Esophagus (tissue), 2 donors: Measurements from ENCODE around the gene KIRREL3. TPM values are rescaled to one million over a fixed set of nuclear protein-coding genes. Genes with fewer than 3 reads are reported as not detected.

Experiments
- H3K27ac ChIP-seq, 2 donors: one replicate each; pipeline ENCODE4 v1.5.1; 2013; ENCODE audit warnings: low read depth in 2 of 2, mild to moderate bottlenecking in 2 of 2, inconsistent platforms in 1 of 2, low read length in 1 of 2, moderate library complexity in 1 of 2
- H3K27me3 ChIP-seq, 2 donors: one replicate each; pipeline ENCODE4 v1.6.1; 2013; ENCODE audit warnings: low read length in 2 of 2, control low read depth in 1 of 2, mild to moderate bottlenecking in 1 of 2; ENCODE audit not compliant: insufficient read depth in 2 of 2, control insufficient read depth in 1 of 2
- H3K36me3 ChIP-seq, 2 donors: one replicate each; pipeline ENCODE4 v1.6.1; 2013; ENCODE audit warnings: low read length in 1 of 2; ENCODE audit not compliant: control insufficient read depth in 2 of 2, insufficient read depth in 2 of 2
- H3K4me1 ChIP-seq, 2 donors: one replicate each; pipeline ENCODE4 v1.6.1; 2013; ENCODE audit warnings: low read length in 1 of 2; ENCODE audit not compliant: control insufficient read depth in 2 of 2, insufficient read depth in 2 of 2
- H3K4me3 ChIP-seq, 2 donors: one replicate each; pipeline ENCODE4 v1.5.1; 2013; ENCODE audit warnings: low read length in 2 of 2, mild to moderate bottlenecking in 2 of 2, low read depth in 1 of 2, moderate library complexity in 1 of 2
- H3K9me3 ChIP-seq, 2 donors: one replicate each; pipeline ENCODE4 v1.6.1; 2013; ENCODE audit warnings: mild to moderate bottlenecking in 2 of 2, low read depth in 1 of 2, low read length in 1 of 2, moderate library complexity in 1 of 2; ENCODE audit not compliant: control insufficient read depth in 2 of 2, insufficient read depth in 1 of 2
- WGBS, 2 donors: extraction: QIAGEN DNeasy Blood & Tissue Kit; methylation state at CpG; one replicate each; pipeline ENCODE4 v1.1.7; 2013; 5-methylcytosine and 5-hydroxymethylcytosine counted together
- polyA plus RNA-seq, 2 donors: library from polyadenylated mRNA; stranded (reverse); fragments of 200-250 nt; gene quantifications; one replicate each; pipeline ENCODE4 v1.2.3, GENCODE V29; 2013
- donor health status: healthy with polysubstance abuse.
- donor health status: Bipolar disorder and iron deficiency.

Gene KIRREL3
- polyA plus RNA-seq, 2 donors = 0.05 to 0.12 TPM

- Histone ChIP-seq H3K27ac (no peak overlapping the region), H3K9me3 (no peaks in the 10 kb centered on the region), H3K4me1 (no peaks in the 10 kb centered on the region), H3K4me3 (no peak overlapping the region), H3K27me3 (no peaks in the 10 kb centered on the region), H3K36me3 (no peaks in the 10 kb centered on the region)
- 79 to 82% methylated on average over 19 of the region's 19 CpGs for WGBS, 2 donors
Measured at GRCh38 chr11:126683766-126684728, 316.5 kb downstream of the KIRREL3 start.

DNA sequence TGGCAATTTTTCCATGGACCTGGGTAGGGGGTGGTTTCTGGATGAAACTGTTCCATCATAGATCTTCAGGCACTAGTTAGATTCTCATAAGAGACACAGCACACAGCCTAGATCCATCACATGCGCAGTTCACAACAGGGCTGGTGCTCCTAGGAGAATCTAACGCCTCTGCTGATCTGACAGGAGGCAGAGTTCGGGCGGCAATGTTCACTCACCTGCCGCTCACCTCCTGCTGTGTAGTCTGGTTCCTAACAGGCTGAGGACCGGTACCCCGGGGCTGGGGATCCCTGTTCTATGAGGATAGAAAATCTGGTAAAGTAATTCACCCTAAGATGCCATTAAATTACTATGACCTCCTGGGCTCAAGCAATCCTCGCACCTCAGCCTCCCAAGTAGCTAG is 318.0 kb downstream of the KIRREL3 start:
- Histone ChIP-seq H3K36me3 (no peaks in the 10 kb centered on the region), H3K27me3 (no peaks in the 10 kb centered on the region), H3K9me3 (peaks cover 0 to 2% of the 10 kb centered on the region in 2 donors), H3K4me3 (no peak overlapping the region), H3K27ac (no peak overlapping the region), H3K4me1 (no peaks in the 10 kb centered on the region)
- 87 to 89% methylated on average over 8 of the region's 8 CpGs for WGBS, 2 donors

DNA sequence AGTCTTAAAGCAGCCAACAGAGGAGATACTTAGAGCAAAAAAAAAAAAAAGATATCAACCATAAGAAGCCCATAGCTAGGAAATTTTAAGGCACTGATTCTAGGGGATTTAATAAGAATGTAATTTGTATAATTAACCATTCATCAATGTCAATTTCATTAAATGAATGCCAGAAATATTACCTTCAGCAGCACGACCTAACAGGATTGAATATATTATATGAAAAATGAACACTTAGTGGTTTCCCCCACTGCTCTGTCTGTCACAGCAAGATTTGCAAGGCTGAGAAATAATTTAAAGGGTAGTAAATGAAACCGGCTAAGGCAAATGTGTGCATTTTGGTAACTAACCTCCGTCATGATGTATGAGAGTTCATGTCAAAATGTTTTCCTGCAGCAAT is 319.9 kb downstream of the KIRREL3 start:
- H3K36me3 ChIP-seq = no peaks in the 10 kb centered on the region
- H3K4me1 ChIP-seq = no peaks in the 10 kb centered on the region
- 21 to 24% methylated on average over 3 of the region's 3 CpGs for WGBS, 2 donors
- no peaks in the 10 kb centered on the region for H3K27me3 ChIP-seq
- H3K9me3 ChIP-seq = peaks cover 0 to 2% of the 10 kb centered on the region in 2 donors
- H3K27ac ChIP-seq = no peak overlapping the region
- no peak overlapping the region for H3K4me3 ChIP-seq

GRCh38 chr11:126680131-126680530 is 320.4 kb downstream of the KIRREL3 start:
- Histone ChIP-seq H3K4me3 (no peak overlapping the region), H3K27ac (no peak overlapping the region), H3K4me1 (no peaks in the 10 kb centered on the region), H3K27me3 (no peaks in the 10 kb centered on the region), H3K9me3 (peaks cover 0 to 2% of the 10 kb centered on the region in 2 donors), H3K36me3 (no peaks in the 10 kb centered on the region)
- WGBS, 2 donors = 54 to 66% methylated on average over 4 of the region's 4 CpGs

DNA sequence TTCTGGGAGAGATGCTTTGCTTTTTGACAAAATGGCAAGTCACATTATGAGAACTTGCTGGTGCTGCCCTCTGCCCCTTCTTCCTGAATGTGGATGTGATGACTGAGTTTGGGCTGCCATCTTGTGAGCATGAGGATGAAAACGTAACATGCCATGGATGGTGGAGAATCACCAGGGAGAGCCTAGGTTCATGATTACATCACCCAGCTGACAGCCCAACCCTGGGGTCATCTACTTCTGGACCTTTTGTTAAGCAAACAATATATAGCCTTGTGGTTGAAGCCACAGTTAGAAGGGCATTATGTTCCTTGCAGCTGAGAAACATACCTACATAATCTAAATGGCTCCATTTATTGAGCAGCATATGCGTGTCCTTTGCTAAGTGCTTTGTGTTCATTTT is 321.5 kb downstream of the KIRREL3 start:
- peaks cover 0 to 2% of the 10 kb centered on the region in 2 donors for H3K9me3 ChIP-seq
- H3K4me3 ChIP-seq = no peak overlapping the region
- H3K36me3 ChIP-seq = no peaks in the 10 kb centered on the region
- no peak overlapping the region for H3K27ac ChIP-seq
- no peaks in the 10 kb centered on the region for H3K27me3 ChIP-seq
- no peaks in the 10 kb centered on the region for H3K4me1 ChIP-seq
- 44 to 51% methylated on average over 2 of the region's 2 CpGs for WGBS, 2 donors

DNA sequence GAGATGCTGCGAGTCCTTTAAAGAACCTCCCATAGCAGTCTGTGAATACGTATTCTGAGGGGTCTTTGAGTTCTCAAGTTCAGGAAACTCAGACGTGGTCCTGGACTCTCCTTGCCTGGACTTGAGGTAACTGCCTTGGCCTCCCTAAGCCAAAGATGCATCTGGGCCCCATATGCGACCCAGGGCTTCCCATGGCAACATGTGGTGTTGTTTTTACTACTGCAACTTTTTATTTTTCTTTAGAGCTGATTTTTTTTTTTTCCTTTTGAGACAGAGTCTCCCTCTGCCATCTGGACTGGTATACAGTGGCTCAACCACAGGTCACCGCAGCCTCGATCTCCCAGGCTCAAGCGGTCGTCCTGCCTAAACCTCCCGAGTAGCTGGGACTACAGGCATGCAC is 324.0 kb downstream of the KIRREL3 start:
- H3K27ac ChIP-seq = no peak overlapping the region
- 83 to 84% methylated on average over 9 of the region's 9 CpGs for WGBS, 2 donors
- peaks cover 0 to 2% of the 10 kb centered on the region in 2 donors for H3K9me3 ChIP-seq
- no peaks in the 10 kb centered on the region for H3K36me3 ChIP-seq
- H3K4me3 ChIP-seq = no peak overlapping the region
- no peaks in the 10 kb centered on the region for H3K4me1 ChIP-seq
- no peaks in the 10 kb centered on the region for H3K27me3 ChIP-seq

- Histone ChIP-seq H3K36me3 (no peaks in the 10 kb centered on the region), H3K4me3 (no peak overlapping the region), H3K9me3 (no peaks in the 10 kb centered on the region), H3K4me1 (no peaks in the 10 kb centered on the region), H3K27me3 (no peaks in the 10 kb centered on the region), H3K27ac (no peak overlapping the region)
- 70 to 71% methylated on average over 1 of the region's 1 CpG for WGBS, 2 donors
Measured at GRCh38 chr11:126673319-126673718, 327.3 kb downstream of the KIRREL3 start.

- no peak overlapping the region for H3K4me3 ChIP-seq
- H3K27me3 ChIP-seq = peaks cover 0 to 11% of the 10 kb centered on the region in 2 donors
- no peaks in the 10 kb centered on the region for H3K9me3 ChIP-seq
- no peak overlapping the region for H3K27ac ChIP-seq
- no peaks in the 10 kb centered on the region for H3K36me3 ChIP-seq
- 49 to 57% methylated on average over 5 of the region's 5 CpGs for WGBS, 2 donors
- no peaks in the 10 kb centered on the region for H3K4me1 ChIP-seq
Measured at GRCh38 chr11:126669416-126669815, 331.2 kb downstream of the KIRREL3 start.

- peaks cover 0 to 11% of the 10 kb centered on the region in 2 donors for H3K27me3 ChIP-seq
- no peaks in the 10 kb centered on the region for H3K4me1 ChIP-seq
- no peak overlapping the region for H3K27ac ChIP-seq
- H3K9me3 ChIP-seq = no peaks in the 10 kb centered on the region
- H3K36me3 ChIP-seq = no peaks in the 10 kb centered on the region
- H3K4me3 ChIP-seq = no peak overlapping the region
- WGBS, 2 donors = 86 to 89% methylated on average over 2 of the region's 2 CpGs
Measured at GRCh38 chr11:126664643-126665042, 335.9 kb downstream of the KIRREL3 start.
